Measurements from ENCODE around the gene SLC37A4.

The SLC37A4 gene
- long read RNA-seq, transcript SLC37A4-210 (9 exons, 2,040 nt) = major isoform, 223 of 354 reads
- long read RNA-seq, transcript SLC37A4-208 (6 exons, 2,626 nt) = minor isoform, 7 of 354 reads
- long read RNA-seq, partial matches to known transcripts = 71 of 354 reads
- long read RNA-seq, other reads (novel, unspliced or antisense) = 48 of 354 reads

DNA sequence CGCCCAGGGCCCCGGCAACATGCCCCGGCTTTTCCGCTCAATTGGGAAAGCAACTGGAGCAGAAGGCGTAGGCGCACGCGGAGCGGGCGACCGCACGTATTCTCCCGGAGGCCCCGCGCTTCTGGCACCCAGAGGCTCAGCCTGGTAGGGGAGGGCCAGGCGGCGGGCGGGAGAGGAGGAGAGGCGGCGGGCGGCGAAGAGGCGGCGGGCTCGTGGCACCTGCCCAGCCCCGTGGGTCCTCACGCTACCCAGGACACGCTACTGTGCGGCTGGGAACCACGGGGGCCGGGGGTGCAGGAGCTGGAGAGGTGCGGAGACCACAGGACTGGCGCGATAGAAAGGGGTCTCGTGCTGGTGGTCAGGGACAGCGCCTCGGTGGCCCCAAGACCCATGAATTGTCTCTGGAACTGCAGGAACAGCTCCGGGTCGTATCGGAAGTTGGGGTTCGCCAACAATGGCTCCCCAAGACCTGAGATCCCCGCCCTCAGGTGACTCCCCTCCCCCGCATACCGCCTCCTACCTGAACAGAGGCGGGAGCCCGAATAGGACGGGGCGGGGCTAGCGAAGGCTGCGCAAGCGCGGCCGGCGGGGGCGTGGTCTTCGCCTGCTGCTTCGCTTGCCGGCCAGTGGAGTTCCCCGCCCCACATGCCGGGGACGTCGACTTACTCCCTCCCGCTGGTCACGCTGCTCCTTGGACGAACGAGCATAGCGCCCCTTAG is at the start of gene SLC37A4:
Gene SLC37A4 (minus strand): TSS at position 549 of the 719 bp plus-strand sequence.
- Histone ChIP-seq H3K27me3 (ENCODE audit: insufficient read depth, poor library complexity, severe bottlenecking) (no peaks in the 10 kb centered on the region), H3K27ac (replicated peaks) (peak within 1 kb of the TSS; percentile 87), H3K4me3 (replicated peaks; ENCODE audit: insufficient read depth, low read length) (peak within 1 kb of the TSS; percentile 74)
- DNase-seq (ENCODE audit: low read depth in 1 of 2, low spot score in 1 of 2) = peak; percentile 97 to 99
- TF ChIP-seq GABPA (IDR thresholded peaks at IDR 0.05; ENCODE audit: low read depth) (no peak), POLR2AphosphoS5 (IDR thresholded peaks at IDR 0.05; ENCODE audit: low read depth) (peak; percentile 41)

GRCh38 chr11:119078675-119079420 is 48.2 kb upstream of the SLC37A4 start:
- Histone ChIP-seq H3K27ac (replicated peaks) (no peak overlapping the region), H3K27me3 (ENCODE audit: insufficient read depth, poor library complexity, severe bottlenecking) (no peaks in the 10 kb centered on the region), H3K4me3 (replicated peaks; ENCODE audit: insufficient read depth, low read length) (no peak overlapping the region)
- TF ChIP-seq POLR2AphosphoS5 (IDR thresholded peaks at IDR 0.05; ENCODE audit: low read depth) (no peak), CTCF (IDR thresholded peaks at IDR 0.05; ENCODE audit: insufficient read depth, low read length) (no peak), GABPA (IDR thresholded peaks at IDR 0.05; ENCODE audit: low read depth) (no peak), SPI1 (IDR thresholded peaks at IDR 0.05; ENCODE audit: borderline replicate concordance, low read depth) (no peak), REST (IDR thresholded peaks at IDR 0.05; ENCODE audit: insufficient replicate concordance, low read depth) (no peak)
- DNase-seq (ENCODE audit: low read depth in 1 of 2, low spot score in 1 of 2) = no peak

- TF ChIP-seq SPI1 (IDR thresholded peaks at IDR 0.05; ENCODE audit: borderline replicate concordance, low read depth) = no peak
- TF ChIP-seq GABPA (IDR thresholded peaks at IDR 0.05; ENCODE audit: low read depth) = no peak
- TF ChIP-seq POLR2AphosphoS5 (IDR thresholded peaks at IDR 0.05; ENCODE audit: low read depth) = no peak
- TF ChIP-seq REST (IDR thresholded peaks at IDR 0.05; ENCODE audit: insufficient replicate concordance, low read depth) = no peak
- no peak for TF ChIP-seq CTCF (IDR thresholded peaks at IDR 0.05; ENCODE audit: insufficient read depth, low read length)
- DNase-seq (ENCODE audit: low read depth in 1 of 2, low spot score in 1 of 2) = no peak
- Histone ChIP-seq H3K27ac (replicated peaks) (no peak overlapping the region), H3K4me3 (replicated peaks; ENCODE audit: insufficient read depth, low read length) (no peak overlapping the region), H3K27me3 (ENCODE audit: insufficient read depth, poor library complexity, severe bottlenecking) (no peaks in the 10 kb centered on the region)
Observed at GRCh38 chr11:119077839-119078238, 47.2 kb upstream of the SLC37A4 start.
